HFF-Myc (cell line): Measurements from ENCODE around the gene FZR1.

Experiments used
- DNase-seq: peaks from one replicate; pipeline ENCODE4 v3.0.0-alpha.2; 2011; ENCODE audit warnings: low read depth; ENCODE audit errors: extremely low read depth
- H3K4me3 ChIP-seq: replicated peaks from 2 replicates; pipeline ENCODE4 v1.5.1; 2011; ENCODE audit warnings: low read depth, mild to moderate bottlenecking, control low read depth, low read length
- TF ChIP-seq, protein P1 (sequence below): IDR thresholded peaks from 2 replicates; pipeline ENCODE4 v1.5.1; 2012; ENCODE audit warnings: mild to moderate bottlenecking, low read depth, low read length, control low read depth; ENCODE audit errors: missing control alignments

Gene FZR1

DNA sequence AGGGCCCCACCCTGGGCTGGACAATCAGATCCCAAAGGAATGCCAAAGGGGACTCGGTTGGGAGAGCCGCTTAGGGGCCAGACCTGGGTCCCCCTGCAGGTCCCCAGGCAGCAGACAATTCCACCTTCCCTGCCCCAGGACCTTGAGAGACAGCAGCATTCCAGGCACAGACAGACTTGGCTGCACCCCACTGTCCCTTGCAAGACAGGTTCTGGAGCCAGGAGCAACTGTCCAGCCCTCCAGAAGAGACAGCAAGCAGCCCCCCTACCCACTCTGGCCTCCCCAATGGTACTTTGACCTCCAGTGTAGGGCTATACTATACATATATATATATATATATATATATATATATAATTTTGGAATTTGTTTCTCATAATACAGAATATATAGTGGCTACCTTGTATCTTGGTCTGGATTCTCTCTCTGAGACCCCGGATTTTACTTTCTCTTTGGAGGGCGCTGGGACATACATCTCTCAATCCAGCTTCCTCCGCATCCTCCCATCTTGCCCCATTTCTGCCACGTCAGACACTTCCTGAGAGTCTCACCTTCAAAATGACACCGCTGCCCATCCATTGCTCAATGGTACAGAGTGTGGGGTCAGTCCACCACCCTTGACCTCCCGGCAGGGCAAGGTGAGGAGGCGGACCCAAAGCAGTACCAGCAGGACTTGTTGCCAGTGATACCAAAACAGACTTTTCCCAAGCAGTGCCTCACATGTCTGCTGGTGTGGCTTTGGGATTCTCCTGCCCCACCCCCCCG lies 38.5 kb upstream of the FZR1 start:
- no peak for DNase-seq
- H3K4me3 ChIP-seq = no peak overlapping the region
- TF ChIP-seq, protein P1, sequence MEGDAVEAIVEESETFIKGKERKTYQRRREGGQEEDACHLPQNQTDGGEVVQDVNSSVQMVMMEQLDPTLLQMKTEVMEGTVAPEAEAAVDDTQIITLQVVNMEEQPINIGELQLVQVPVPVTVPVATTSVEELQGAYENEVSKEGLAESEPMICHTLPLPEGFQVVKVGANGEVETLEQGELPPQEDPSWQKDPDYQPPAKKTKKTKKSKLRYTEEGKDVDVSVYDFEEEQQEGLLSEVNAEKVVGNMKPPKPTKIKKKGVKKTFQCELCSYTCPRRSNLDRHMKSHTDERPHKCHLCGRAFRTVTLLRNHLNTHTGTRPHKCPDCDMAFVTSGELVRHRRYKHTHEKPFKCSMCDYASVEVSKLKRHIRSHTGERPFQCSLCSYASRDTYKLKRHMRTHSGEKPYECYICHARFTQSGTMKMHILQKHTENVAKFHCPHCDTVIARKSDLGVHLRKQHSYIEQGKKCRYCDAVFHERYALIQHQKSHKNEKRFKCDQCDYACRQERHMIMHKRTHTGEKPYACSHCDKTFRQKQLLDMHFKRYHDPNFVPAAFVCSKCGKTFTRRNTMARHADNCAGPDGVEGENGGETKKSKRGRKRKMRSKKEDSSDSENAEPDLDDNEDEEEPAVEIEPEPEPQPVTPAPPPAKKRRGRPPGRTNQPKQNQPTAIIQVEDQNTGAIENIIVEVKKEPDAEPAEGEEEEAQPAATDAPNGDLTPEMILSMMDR = no peak

DNA sequence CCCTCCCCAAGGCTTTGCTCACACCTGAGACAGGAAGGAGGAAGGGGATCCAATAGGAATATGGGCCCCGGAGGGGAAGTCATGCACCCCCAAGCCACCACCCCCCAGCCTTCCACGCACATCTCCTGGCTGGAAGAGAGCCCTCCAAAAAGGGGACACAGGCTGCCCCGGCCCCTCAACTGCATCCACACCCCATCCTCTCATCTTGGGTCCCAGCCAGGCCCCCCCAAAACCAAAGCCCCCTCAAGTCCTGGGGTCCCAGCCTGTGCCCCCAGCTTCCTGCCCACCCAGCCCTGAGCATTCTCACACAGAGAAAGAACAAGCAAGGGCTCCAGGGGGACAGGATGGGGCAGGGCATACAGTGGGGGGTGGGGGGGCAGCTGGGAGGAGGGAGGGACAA lies 37.9 kb upstream of the FZR1 start:
- DNase-seq = no peak
- no peak overlapping the region for H3K4me3 ChIP-seq
- TF ChIP-seq, protein P1 = no peak

DNA sequence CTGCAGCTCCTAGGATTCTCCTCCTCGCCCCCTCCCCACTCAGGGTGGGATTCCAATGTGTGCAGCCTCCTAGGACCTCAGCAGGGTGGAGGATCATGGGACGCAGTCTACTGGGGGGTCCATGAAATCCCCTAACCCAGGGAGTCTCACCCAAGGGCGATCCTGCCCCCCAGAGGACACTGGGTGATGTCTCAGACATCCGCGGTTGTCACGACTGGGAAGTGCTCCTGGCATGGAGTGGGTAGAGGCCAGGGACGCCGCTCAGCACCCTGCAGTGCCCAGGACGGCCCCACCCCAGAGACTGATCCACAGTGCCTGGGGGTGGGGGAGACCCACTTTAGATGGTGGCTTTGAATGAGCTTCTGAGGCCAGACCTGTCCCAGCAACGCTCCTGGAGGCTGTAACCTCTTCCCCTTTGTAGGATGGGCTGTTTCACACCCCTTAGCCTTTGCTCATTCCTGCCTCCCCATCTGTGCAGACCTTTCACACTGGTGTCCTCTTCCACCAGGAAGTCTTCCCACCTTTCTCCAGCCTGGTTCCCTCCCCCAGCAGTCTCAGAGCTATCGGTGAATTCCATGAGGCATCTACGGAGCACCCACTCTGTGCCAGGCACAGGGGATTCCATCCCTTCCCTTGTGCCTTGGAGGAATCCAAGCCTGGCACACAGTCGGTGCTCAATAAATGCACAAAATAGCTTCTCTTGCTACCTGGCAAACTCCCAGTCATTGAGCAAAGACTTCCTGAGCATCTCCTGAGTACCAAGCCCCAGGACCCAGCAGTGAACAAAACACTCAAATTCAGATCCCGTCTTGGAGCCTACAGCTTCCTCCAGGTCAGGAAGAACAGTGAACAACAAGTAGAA lies 36.2 kb upstream of the FZR1 start:
- no peak for DNase-seq
- TF ChIP-seq, protein P1 = no peak
- H3K4me3 ChIP-seq = no peak overlapping the region

DNA sequence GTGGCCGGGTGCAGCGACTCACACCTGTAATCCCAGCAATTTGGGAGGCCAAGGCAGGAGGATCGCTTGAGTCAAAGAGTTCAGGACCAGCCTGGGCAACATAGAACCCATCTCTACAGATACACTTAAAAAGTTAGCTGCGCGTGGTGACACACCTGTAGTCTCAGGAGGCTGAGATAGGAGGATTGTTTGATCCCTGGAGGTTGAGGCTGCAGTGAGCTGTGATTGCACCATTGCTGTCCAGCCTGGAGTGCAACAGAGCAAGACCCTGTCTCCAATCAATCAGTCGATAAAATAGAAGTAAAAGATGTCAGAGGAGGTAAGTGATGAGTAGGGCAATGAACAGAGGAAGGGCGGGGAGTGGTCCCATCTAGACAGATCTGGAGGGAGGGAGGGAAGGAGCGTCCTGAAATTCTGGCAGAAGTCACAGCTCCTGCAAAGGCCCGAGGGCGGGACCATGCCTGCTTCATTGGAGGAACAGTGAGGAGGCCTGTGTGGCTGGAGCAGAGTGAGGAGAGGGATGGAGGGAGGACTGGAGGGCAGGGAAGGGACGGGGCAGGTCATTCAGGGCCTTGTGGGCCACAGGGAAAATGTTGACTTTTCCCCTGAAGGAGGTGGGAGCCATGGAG lies 35.5 kb upstream of the FZR1 start:
- H3K4me3 ChIP-seq = no peak overlapping the region
- TF ChIP-seq, protein P1 = no peak
- no peak for DNase-seq

DNA sequence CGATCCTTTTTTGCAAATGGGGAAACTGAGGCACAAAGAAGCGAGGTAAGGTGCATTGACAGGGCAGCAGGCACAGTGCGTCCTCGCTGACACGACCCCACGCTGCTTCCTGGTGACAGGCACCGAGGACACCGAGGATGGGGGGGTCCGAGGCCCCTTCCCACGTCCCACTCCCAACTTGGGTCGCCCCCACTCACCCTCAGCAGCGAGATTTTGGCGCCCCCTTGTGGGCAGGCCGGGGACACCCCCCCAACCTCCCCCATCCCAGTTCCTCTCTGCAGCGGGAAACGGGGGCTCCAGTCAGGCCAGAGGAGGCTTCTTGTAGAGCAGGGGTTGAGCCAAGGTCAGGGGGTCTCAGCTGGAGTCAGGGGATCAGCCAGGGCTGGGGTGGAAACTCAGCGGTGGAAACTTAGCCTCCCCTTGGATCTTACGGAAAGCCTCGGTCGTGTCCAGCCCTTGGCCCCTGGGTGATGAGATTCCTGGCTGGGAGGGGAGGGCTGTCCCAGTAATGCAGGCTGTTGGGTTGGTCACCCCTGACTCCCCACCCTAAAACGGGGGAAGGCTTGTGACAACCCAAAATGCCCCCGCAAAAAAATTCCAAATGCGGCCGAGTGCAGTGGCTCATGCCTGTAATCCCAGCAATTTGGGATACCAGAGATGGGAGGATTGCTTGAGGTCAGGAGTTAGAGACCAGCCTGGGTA lies 34.0 kb upstream of the FZR1 start:
- DNase-seq = no peak
- no peak overlapping the region for H3K4me3 ChIP-seq
- TF ChIP-seq, protein P1 = peak; percentile 86

DNA sequence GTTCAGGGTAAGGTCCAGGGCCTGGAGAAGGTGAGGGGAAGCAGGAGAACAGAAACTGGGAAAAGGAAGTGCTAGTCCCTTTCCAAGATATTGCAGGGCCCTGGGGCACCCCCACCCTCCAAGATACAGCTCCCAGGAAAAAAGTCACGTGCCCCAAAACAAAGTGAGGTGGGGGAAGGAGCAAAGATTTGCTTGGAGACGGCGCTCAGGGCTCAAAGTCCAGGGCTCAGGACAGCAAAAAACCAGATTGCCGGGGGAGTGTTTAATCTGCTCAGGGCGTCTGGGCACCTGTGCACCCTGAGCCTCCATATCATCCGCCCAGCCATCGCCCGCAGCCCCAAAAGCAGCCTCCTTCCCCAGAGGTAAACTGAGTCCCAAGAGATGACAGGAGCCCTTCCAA lies 32.1 kb upstream of the FZR1 start:
- H3K4me3 ChIP-seq = no peak overlapping the region
- no peak for DNase-seq
- TF ChIP-seq, protein P1 = no peak
